Stimulated activated CD4-positive, alpha-beta T cell treated with anti-CD3 and anti-CD28 coated beads, Interleukin-15, amount 100 ng/mL, for 48 hours (primary cell): Measurements from ENCODE around the gene FAM171A1.
A peak's percentile ranks its signal among the peaks of the same experiment; 100 is the strongest.

Experiments
- DNase-seq, 2 donors: peaks; one replicate each; pipeline ENCODE4 v3.0.0-alpha.2; 2020; ENCODE audit warnings: low read depth in 2 of 2

Gene FAM171A1

DNA sequence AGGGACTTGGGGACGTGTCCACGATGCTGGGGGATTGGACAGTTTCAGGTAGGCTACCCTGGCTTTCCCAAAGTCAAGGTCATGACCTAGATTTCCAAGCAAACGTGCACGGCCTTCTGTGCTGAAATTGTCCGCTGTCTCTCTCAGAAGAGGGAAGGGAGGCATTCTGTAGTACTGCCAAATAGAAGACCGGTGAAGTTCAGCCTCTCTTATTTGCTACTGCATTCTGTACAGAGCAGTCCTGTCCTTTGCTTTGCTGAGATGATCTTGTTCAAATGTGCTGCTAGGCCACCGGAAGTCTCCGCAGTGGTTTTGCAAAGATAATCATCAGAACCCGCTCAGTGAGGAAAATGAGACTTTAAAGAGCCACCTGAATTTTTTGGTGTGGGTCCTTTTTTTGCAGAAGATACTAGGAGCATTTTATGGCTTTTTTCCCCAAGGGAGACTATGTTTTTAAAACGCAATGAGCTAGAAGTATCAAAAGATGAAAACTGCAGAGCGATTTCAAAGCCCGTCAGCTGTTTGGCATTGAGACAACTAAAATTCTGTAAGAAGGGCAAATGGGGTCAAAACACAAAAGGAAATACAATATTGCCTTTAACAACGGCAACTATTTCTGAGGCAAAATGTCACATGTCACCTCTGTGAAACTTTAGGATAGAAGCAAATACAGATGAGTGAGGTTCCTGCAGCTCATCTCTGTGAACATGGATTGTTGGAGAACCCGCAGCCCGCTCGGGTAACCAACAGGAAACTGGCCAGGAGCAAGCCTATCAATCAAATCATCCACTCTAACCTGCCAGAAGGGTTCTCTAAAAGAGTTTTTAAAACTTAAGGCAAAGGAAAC is 201.3 kb downstream of the FAM171A1 start:
- peak in 1 of 2 donors; percentile 15 for DNase-seq

DNA sequence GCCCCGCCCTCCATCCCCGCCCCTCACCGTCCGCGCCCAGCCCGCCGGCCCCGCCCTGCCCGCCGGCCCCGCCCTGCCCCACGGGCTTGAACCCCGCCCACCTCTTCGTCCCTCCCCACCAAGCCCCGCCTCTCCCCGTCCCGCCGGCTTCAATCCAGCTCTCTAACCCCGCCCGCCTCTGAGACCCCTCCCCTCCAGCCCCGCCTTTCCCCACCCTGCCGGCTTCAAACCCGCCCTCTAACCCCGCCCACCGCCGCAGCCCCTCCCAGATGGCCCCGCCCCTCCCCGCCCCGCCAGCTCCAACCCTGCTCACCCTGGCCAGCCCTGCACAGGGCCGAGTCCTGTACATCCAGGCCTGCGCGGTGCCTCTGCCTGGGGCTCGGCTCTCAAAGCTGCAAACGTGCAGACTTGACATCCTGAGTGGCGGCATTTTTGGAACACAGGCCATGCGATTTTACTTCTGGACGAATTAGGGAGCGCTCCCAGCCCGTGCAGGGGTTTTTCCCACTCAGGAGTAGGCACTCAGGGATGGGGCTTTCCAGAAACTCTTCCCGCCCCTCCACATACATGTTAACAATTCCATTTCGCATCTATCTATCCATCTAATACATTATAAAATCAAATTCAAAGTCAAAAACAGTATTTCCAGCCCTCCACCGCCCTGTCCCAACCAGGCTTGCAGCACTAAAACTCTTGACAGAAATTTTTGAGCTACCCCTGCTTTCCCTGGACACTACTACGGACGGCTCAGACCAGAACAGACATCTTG is 202.1 kb downstream of the FAM171A1 start:
- peak; percentile 96 to 98 for DNase-seq

DNA sequence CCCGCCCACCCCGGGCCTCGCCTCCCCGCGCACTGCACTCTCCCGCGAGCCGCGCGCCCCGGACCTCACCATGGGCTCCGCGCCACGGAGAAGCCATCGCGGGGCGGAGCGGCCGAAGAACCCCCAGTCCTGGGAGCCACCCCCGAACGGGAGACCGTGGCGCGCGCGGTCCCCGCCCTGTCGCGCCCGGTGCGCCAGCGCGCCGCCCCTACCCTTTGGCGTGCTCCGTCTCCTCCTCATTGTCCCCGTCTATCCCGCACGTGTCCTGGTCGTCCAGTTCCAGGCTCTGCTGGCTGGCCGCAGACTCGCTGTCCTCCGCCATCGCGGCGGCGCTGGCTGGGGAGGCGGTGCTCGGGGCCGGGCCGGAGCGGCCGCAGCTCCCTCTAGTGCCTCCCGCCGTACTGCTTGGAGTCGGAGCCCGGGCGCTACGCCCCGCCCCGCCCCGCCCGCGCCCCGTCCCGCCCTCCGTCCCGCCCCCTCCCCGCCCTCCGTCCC is 202.8 kb downstream of the FAM171A1 start, which contains the start of gene NMT2:
Gene NMT2 (minus strand): TSS at position 403 of the 495 bp plus-strand sequence. CDS start 81 bp downstream, at position 322.
- no peak for DNase-seq

DNA sequence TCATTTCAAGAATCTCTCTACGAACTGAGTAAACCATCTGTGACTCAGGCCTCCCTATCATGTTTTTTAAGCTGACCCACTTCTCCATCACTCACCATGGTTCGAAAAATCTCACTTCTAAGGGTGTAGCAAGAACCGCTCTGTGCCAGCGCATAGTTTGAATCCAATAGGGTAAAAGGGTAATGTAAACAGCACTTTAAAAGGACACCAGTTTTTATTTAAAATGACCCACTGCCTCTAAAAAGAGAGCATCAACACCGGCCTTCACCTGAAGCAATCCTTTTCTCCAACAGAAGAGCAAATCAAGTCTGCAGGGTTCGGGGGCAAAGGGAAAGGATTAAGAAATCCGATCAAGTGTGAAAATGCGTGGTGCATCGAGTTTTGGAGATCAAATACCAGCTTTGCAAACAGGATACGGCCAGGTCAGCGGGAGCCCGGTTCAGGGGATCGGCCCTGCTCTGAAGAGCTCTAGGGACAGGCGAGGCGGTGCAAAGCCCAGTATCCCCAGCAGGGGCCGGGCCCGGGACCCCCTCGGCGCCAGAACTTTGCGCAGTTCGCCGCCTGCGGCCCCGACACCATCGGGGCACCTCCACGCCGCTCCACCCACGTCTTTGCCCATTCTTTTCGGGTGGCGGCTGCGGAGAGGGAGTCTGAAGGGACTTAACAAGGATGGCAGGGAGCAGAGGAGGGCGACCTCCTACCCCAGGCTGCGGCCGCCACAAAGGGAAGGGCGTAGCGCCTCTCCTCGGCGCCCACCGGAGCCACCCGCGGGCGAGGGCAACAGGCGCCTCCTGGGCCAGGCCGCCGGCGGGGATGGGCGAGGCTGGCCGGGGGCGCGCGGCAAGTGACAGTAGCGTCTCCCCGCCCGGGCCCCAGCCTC is 203.4 kb downstream of the FAM171A1 start:
- DNase-seq, result peak in 1 of 2 donors; percentile 33

DNA sequence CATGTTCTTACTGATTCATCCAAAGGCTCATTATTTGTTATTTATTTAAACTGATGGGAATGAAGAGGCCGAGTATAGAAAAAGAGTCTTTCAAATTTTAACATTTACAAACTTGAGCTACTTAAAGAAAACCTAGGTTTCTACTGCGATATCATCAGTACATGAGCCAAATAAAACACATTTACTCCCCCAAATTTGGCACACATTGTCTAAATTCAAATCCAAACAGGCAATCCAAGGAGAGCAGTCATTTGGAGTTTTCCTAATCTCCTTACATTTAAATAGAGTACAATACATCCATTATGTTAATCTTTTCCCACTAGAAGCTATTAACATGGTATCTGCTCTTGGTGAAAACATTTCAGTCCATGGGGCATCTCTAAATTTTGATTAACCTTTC is 204.8 kb downstream of the FAM171A1 start:
- no peak for DNase-seq

DNA sequence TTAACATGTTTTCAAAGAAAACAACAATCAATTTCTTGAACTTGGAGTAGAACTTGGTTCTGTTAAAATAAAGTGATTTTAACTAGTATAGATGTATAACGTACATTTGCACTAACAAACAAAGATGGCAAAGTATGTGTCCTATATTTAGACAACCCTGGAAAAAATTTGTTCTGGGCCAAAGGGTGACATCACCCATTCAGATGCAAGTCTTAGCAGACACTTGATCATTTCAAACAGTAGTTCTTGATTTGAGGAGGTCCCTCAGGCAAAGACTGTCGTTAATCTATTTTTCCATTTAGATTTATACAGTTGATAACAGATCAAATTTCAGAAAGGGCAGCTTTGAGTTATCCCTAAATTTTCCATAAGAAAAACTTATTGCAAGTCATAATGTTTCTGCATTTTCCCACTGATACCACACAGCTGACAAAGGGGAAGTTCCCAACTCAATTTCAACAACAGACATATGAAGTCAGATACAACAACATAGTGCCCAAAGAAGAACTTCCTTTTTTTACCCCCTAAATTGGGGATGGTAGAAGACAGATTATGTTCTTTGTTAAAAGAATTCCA is 207.7 kb downstream of the FAM171A1 start:
- no peak for DNase-seq
